HepG2 (cell line): Measurements from ENCODE around the gene SNAPIN. TPM values are rescaled to one million over a fixed set of nuclear protein-coding genes. Genes with fewer than 3 reads are reported as not detected.

ENCODE experiments used
- CC2D1A ChIP-seq: sonication (generic); formaldehyde crosslinking; IDR thresholded peaks from 2 replicates; pipeline ENCODE4 v1.8.1; 2023; ENCODE audit warnings: mild to moderate bottlenecking, missing genetic modification reagents
- FIP1L1 ChIP-seq: fragments of 200-400 bp; formaldehyde crosslinking; IDR thresholded peaks from 2 replicates; pipeline ENCODE4 v1.6.1; 2018; ENCODE audit warnings: low read depth, mild to moderate bottlenecking, low read length, moderate library complexity, borderline replicate concordance; ENCODE audit not compliant: insufficient read depth
- GATAD1 ChIP-seq: IDR thresholded peaks from 2 replicates; pipeline ENCODE4 v1.6.1; 2016; ENCODE audit warnings: missing genetic modification reagents, missing compliant biosample characterization
- HCFC1 ChIP-seq: fragments of 150-350 bp; IDR thresholded peaks from 2 replicates; pipeline ENCODE4 v1.6.1; 2014; ENCODE audit warnings: low read depth, low read length
- HNRNPK ChIP-seq: fragments of 200-400 bp; formaldehyde crosslinking; IDR thresholded peaks from 2 replicates; pipeline ENCODE4 v1.6.1; 2018; ENCODE audit warnings: low read length, low read depth, moderate library complexity, mild to moderate bottlenecking; ENCODE audit not compliant: poor library complexity, severe bottlenecking
- MED1 ChIP-seq: sonication (generic); formaldehyde crosslinking; IDR thresholded peaks from 2 replicates; pipeline ENCODE4 v1.4.0; 2020; ENCODE audit warnings: missing genetic modification reagents
- PLRG1 ChIP-seq: fragments of 450-650 bp; conservative IDR thresholded peaks from 2 replicates; pipeline ENCODE4 v1.6.1; 2016
- POLR2AphosphoS2 ChIP-seq: IDR thresholded peaks from 2 replicates; pipeline ENCODE4 v1.6.1; 2011; ENCODE audit warnings: low read depth, low read length, improper control_type of control experiment
- TBX3 ChIP-seq: fragments of 450-650 bp; IDR thresholded peaks from 2 replicates; pipeline ENCODE4 v1.6.1; 2017; ENCODE audit warnings: antibody characterized with exemption, mild to moderate bottlenecking, inconsistent platforms, borderline replicate concordance
- TCF7 ChIP-seq: sonication (generic); IDR thresholded peaks from 2 replicates; pipeline ENCODE4 v1.6.1; 2016; ENCODE audit warnings: antibody characterized with exemption, low read depth
- ZIK1 ChIP-seq: sonication (generic); formaldehyde crosslinking; IDR thresholded peaks from 2 replicates; pipeline ENCODE4 v1.5.0; 2020; ENCODE audit warnings: mild to moderate bottlenecking, low read depth, missing genetic modification reagents, borderline replicate concordance
- ZNF138 ChIP-seq: sonication (generic); formaldehyde crosslinking; IDR thresholded peaks from 2 replicates; pipeline ENCODE4 v1.5.0; 2020; ENCODE audit warnings: mild to moderate bottlenecking, low read depth, missing genetic modification reagents
- ZNF17 ChIP-seq: sonication (generic); formaldehyde crosslinking; IDR thresholded peaks from 2 replicates; pipeline ENCODE4 v1.5.0; 2020; ENCODE audit warnings: mild to moderate bottlenecking, missing genetic modification reagents
- ZNF501 ChIP-seq: sonication (generic); formaldehyde crosslinking; IDR thresholded peaks from 2 replicates; pipeline ENCODE4 v1.5.1; 2020; ENCODE audit warnings: mild to moderate bottlenecking, moderate library complexity, missing genetic modification reagents
- ZNF615 ChIP-seq: sonication (generic); formaldehyde crosslinking; IDR thresholded peaks from 2 replicates; pipeline ENCODE4 v1.5.0; 2020; ENCODE audit warnings: mild to moderate bottlenecking, missing genetic modification reagents, borderline replicate concordance
- ZNF709 ChIP-seq: sonication (generic); formaldehyde crosslinking; IDR thresholded peaks from 2 replicates; pipeline ENCODE4 v1.5.0; 2020; ENCODE audit warnings: mild to moderate bottlenecking, missing genetic modification reagents
- ZNF75D ChIP-seq: sonication (generic); formaldehyde crosslinking; IDR thresholded peaks from 2 replicates; pipeline ENCODE4 v1.8.1; 2023; ENCODE audit warnings: missing genetic modification reagents, mild to moderate bottlenecking, borderline replicate concordance
- ZSCAN25 ChIP-seq: sonication (generic); formaldehyde crosslinking; IDR thresholded peaks from 2 replicates; pipeline ENCODE4 v1.8.0; 2022; ENCODE audit warnings: mild to moderate bottlenecking, missing genetic modification reagents
- polyA plus RNA-seq, 8 experiments: library from polyadenylated mRNA; depleted of rRNA in 3 of 8; stranded (reverse) in 7 of 8; unstranded in 1 of 8; fragments of >200 nt; fragmentation: Illumina TruSeq in 4 of 8; extraction: Trizol in 4 of 8; gene quantifications; 2 replicates each; pipeline versions ENCODE4 v1.2.1 to v1.2.3, GENCODE V29; 2011 to 2016; ENCODE audit warnings: low read depth in 4 of 8, missing spikeins in 1 of 8, mixed read lengths in 1 of 8; ENCODE audit not compliant: insufficient read depth in 1 of 8
- total RNA-seq, 5 experiments: library from RNA; depleted of rRNA; stranded (reverse); fragments of >200 nt; fragmentation: Illumina TruSeq; extraction: Trizol; gene quantifications; 2 replicates each; pipeline ENCODE4 v1.2.3, GENCODE V29; 2016; ENCODE audit warnings: low read depth in 1 of 5
- TF ChIP-seq, protein P1 (sequence below): sonication (generic); formaldehyde crosslinking; IDR thresholded peaks from 2 replicates; pipeline ENCODE4 v1.5.0; 2020; ENCODE audit warnings: mild to moderate bottlenecking, missing genetic modification reagents
- TF ChIP-seq, protein P2 (sequence below): IDR thresholded peaks from 2 replicates; pipeline ENCODE4 v1.6.1; 2016; ENCODE audit warnings: missing compliant biosample characterization, missing genetic modification reagents, borderline replicate concordance
- TF ChIP-seq, protein P3 (sequence below): sonication (generic); formaldehyde crosslinking; IDR thresholded peaks from 2 replicates; pipeline ENCODE4 v1.4.0; 2020; ENCODE audit warnings: missing genetic modification reagents
- TF ChIP-seq, protein P4 (sequence below): sonication (generic); formaldehyde crosslinking; IDR thresholded peaks from 2 replicates; pipeline ENCODE4 v1.4.0; 2020; ENCODE audit warnings: missing genetic modification reagents; ENCODE audit errors: not compliant biosample characterization
- TF ChIP-seq, protein P5 (sequence below): sonication (generic); formaldehyde crosslinking; IDR thresholded peaks from 2 replicates; pipeline ENCODE4 v1.4.0; 2020; ENCODE audit warnings: mild to moderate bottlenecking, missing genetic modification reagents

SNAPIN gene
- total and polyA plus RNA-seq, 2 of the 13 experiments (the other 11 are each of a cell fraction or from before 2014, with no cell fraction given): 23.9 to 25.7 TPM

GRCh38 chr1:153670859-153671627 lies 12.5 kb downstream of the SNAPIN start, which contains the start of gene ILF2 (continued):
- TF ChIP-seq, protein P1, sequence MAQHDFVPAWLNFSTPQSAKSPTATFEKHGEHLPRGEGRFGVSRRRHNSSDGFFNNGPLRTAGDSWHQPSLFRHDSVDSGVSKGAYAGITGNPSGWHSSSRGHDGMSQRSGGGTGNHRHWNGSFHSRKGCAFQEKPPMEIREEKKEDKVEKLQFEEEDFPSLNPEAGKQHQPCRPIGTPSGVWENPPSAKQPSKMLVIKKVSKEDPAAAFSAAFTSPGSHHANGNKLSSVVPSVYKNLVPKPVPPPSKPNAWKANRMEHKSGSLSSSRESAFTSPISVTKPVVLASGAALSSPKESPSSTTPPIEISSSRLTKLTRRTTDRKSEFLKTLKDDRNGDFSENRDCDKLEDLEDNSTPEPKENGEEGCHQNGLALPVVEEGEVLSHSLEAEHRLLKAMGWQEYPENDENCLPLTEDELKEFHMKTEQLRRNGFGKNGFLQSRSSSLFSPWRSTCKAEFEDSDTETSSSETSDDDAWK (CRISPR knock-in tag): no peak
- no peak for TF ChIP-seq ZIK1 (CRISPR knock-in tag)
- TF ChIP-seq, protein P2, sequence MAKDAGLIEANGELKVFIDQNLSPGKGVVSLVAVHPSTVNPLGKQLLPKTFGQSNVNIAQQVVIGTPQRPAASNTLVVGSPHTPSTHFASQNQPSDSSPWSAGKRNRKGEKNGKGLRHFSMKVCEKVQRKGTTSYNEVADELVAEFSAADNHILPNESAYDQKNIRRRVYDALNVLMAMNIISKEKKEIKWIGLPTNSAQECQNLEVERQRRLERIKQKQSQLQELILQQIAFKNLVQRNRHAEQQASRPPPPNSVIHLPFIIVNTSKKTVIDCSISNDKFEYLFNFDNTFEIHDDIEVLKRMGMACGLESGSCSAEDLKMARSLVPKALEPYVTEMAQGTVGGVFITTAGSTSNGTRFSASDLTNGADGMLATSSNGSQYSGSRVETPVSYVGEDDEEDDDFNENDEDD (CRISPR knock-in tag): peak; percentile 16; the same call in 1 of the 2 replicates
- TF ChIP-seq TBX3: no peak
- no peak for TF ChIP-seq FIP1L1
- no peak for TF ChIP-seq ZNF17 (CRISPR knock-in tag)
- TF ChIP-seq ZNF709 (CRISPR knock-in tag): no peak
- TF ChIP-seq HNRNPK: no peak
- TF ChIP-seq TCF7: no peak
- TF ChIP-seq PLRG1: no peak
- TF ChIP-seq MED1 (CRISPR knock-in tag): peak; percentile 58; the same call in 1 of the 2 replicates
- peak; percentile 92 for TF ChIP-seq GATAD1 (CRISPR knock-in tag)
- TF ChIP-seq ZNF75D: 0 out of 2 replicates have a peak, but pooled peaks have one; percentile 38
- TF ChIP-seq, protein P3, sequence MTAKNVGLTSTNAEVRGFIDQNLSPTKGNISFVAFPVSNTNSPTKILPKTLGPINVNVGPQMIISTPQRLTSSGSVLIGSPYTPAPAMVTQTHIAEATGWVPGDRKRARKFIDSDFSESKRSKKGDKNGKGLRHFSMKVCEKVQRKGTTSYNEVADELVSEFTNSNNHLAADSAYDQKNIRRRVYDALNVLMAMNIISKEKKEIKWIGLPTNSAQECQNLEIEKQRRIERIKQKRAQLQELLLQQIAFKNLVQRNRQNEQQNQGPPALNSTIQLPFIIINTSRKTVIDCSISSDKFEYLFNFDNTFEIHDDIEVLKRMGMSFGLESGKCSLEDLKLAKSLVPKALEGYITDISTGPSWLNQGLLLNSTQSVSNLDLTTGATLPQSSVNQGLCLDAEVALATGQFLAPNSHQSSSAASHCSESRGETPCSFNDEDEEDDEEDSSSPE (CRISPR knock-in tag): peak; percentile 69
- TF ChIP-seq ZNF501 (CRISPR knock-in tag): peak; percentile 71; the same call in 1 of the 2 replicates
- TF ChIP-seq CC2D1A (CRISPR knock-in tag): no peak
- TF ChIP-seq ZNF615 (CRISPR knock-in tag): 0 out of 2 replicates have a peak, but pooled peaks have one; percentile 76
- TF ChIP-seq, protein P4, sequence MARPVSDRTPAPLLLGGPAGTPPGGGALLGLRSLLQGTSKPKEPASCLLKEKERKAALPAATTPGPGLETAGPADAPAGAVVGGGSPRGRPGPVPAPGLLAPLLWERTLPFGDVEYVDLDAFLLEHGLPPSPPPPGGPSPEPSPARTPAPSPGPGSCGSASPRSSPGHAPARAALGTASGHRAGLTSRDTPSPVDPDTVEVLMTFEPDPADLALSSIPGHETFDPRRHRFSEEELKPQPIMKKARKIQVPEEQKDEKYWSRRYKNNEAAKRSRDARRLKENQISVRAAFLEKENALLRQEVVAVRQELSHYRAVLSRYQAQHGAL (CRISPR knock-in tag): no peak
- peak; percentile 35 for TF ChIP-seq ZSCAN25 (CRISPR knock-in tag)
- no peak for TF ChIP-seq ZNF138 (CRISPR knock-in tag)
- TF ChIP-seq, protein P5, sequence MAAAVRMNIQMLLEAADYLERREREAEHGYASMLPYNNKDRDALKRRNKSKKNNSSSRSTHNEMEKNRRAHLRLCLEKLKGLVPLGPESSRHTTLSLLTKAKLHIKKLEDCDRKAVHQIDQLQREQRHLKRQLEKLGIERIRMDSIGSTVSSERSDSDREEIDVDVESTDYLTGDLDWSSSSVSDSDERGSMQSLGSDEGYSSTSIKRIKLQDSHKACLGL (CRISPR knock-in tag): 0 out of 2 replicates have a peak, but pooled peaks have one; percentile 39
- TF ChIP-seq POLR2AphosphoS2: peak; percentile 56; the same call in 1 of the 2 replicates
- TF ChIP-seq HCFC1: no peak
